HUES48 (cell line): Measurements from ENCODE around the gene RAB42.
A peak's percentile ranks its signal among the peaks of the same experiment; 100 is the strongest.
"Not testable (repeated sequence)": the region's sequence is repeated elsewhere in the genome, so short reads cannot be mapped to it uniquely, and the experiment has no call there.

Experiments used
- H3K27ac ChIP-seq: one replicate; pipeline ENCODE4 v1.7.0; 2013; ENCODE audit warnings: low read depth, low read length, inconsistent platforms
- H3K27me3 ChIP-seq: 2 replicates; pipeline ENCODE4 v1.6.1; 2013; ENCODE audit warnings: mild to moderate bottlenecking, low read length; ENCODE audit not compliant: control insufficient read depth, insufficient read depth
- H3K36me3 ChIP-seq: 2 replicates; pipeline ENCODE4 v1.6.1; 2013; ENCODE audit warnings: low read length; ENCODE audit not compliant: control insufficient read depth, insufficient read depth
- H3K4me1 ChIP-seq: 2 replicates; pipeline ENCODE4 v1.6.1; 2013; ENCODE audit warnings: mild to moderate bottlenecking, low read length; ENCODE audit not compliant: control insufficient read depth, insufficient read depth
- H3K4me3 ChIP-seq: 2 replicates; pipeline ENCODE4 v1.5.1; 2013; ENCODE audit warnings: mild to moderate bottlenecking, low read depth, low read length
- H3K9ac ChIP-seq: 2 replicates; pipeline ENCODE4 v1.6.1; 2013; ENCODE audit warnings: mild to moderate bottlenecking, low read depth, low read length, moderate library complexity
- H3K9me3 ChIP-seq: 2 replicates; pipeline ENCODE4 v1.6.1; 2013; ENCODE audit warnings: low read length; ENCODE audit not compliant: control insufficient read depth, insufficient read depth

Gene RAB42

GRCh38 chr1:28586585-28587391, 5.3 kb upstream of the RAB42 start:
- not testable (repeated sequence) for H3K36me3 ChIP-seq, H3K9me3 ChIP-seq, H3K27me3 ChIP-seq, H3K27ac ChIP-seq, H3K4me1 ChIP-seq, H3K4me3 ChIP-seq, H3K9ac ChIP-seq

DNA sequence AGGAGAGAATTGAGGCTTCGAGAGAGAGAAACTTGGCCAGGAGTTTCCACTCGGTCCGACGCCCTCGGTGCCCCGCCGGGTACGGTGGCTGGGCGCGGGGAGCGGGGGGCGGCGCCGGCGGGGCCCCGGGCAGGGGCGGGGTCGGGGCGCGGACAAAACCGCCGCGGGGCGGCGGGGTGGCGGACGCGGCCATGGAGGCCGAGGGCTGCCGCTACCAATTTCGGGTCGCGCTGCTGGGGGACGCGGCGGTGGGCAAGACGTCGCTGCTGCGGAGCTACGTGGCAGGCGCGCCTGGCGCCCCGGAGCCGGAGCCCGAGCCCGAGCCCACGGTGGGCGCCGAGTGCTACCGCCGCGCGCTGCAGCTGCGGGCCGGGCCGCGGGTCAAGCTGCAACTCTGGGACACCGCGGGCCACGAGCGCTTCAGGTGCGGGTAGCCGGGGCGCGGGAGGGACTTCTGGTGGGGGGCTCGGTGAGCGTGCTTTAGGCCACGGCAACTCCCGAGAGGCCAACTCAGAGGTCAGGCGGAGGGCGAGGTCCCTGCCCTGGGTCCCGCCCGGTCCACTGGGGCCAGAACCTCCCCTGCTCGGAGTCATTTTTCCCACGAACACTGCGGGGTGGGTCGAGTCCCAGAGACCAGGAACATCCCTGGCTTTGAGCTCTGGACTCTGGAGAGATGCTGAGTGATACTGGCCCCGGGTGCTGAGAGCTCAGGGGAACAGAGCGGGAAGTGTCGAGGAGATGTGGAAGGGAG, 431 bp downstream of the RAB42 start:
- peaks cover 23% of the 10 kb centered on the region; the same call in 1 of the 2 replicates for H3K4me1 ChIP-seq

DNA sequence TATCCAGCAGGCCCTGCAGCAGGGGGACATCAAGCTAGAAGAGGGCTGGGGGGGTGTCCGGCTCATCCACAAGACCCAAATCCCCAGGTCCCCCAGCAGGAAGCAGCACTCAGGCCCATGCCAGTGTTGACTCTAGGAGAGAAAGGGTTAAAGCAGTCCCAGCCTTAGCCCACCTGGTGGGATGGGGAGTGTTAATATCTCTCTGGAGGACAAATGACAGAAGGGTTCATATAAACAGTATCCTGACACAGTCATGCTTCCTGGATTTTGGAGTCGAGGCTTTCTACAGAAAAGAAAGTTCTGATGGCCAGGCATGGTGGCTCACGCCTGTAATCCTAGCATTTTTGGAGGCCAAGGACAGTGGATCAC, 1.9 kb downstream of the RAB42 start:
- H3K27ac ChIP-seq, H3K9ac ChIP-seq, H3K36me3 ChIP-seq, H3K9me3 ChIP-seq, H3K4me3 ChIP-seq, H3K27me3 ChIP-seq: not testable (repeated sequence)
- peaks cover 25% of the 10 kb centered on the region; the same call in 1 of the 2 replicates for H3K4me1 ChIP-seq

More for the DNA sequence above, 431 bp downstream of the RAB42 start:
- H3K9me3 ChIP-seq, result no peaks in the 10 kb centered on the region
- H3K9ac ChIP-seq, result no peak overlapping the region; the same call in 1 of the 2 replicates
- peak overlapping the region; percentile 70 for H3K4me3 ChIP-seq
- no peak overlapping the region for H3K27ac ChIP-seq
- H3K36me3 ChIP-seq, result no peaks in the 10 kb centered on the region
- H3K27me3 ChIP-seq, result peaks cover 7% of the 10 kb centered on the region

- peaks cover 28% of the 10 kb centered on the region; the same call in 1 of the 2 replicates for H3K4me1 ChIP-seq
- not testable (repeated sequence) for H3K4me3 ChIP-seq, H3K9ac ChIP-seq, H3K27me3 ChIP-seq, H3K36me3 ChIP-seq, H3K9me3 ChIP-seq
- H3K27ac ChIP-seq, result peak overlapping the region; percentile 56
Observed at GRCh38 chr1:28594686-28595411, 2.8 kb downstream of the RAB42 start.

DNA sequence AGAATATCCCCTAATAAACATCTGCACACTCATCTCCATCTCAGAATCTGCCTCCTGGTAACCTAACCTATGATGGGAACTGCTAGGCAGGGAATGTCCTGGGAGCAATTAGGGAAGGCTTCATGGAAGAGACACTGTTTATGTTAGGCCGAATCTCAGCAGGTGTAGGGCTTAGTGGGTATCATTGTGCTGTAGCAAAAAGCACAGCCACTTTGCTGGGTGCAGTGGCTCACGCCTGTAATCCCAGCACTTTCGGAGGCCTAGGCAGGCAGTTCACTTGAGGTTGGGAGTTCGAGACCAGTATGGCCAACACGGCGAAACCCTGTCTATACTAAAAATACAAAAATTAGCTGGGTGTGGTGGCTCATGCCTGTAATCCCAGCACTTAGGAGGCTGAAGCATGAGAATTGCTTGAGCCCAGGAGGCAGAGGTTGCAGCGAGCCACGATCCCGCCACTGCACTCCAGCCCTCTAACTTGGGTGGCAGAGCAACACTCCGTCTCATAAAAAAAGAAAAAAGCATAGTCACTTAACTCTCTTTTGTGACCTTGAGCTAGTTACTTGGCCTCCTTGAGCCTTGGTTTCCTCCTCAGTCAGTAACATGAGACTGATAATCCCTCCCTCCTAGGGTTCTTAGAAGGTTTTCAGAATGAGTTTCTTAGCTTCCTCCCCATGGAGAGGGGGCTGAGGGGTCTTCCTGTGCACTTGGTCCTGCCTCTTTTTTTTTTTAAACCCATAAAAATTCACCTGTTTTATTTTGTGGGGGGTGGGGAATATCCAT, 3.5 kb downstream of the RAB42 start:
- Histone ChIP-seq H3K27ac (peak overlapping the region; percentile 56), H3K9ac (peak overlapping the region; percentile 3; the same call in 1 of the 2 replicates), H3K4me1 (peaks cover 28% of the 10 kb centered on the region; the same call in 1 of the 2 replicates), H3K9me3 (no peaks in the 10 kb centered on the region), H3K27me3 (peaks cover 7% of the 10 kb centered on the region), H3K36me3 (no peaks in the 10 kb centered on the region), H3K4me3 (no peak overlapping the region)

DNA sequence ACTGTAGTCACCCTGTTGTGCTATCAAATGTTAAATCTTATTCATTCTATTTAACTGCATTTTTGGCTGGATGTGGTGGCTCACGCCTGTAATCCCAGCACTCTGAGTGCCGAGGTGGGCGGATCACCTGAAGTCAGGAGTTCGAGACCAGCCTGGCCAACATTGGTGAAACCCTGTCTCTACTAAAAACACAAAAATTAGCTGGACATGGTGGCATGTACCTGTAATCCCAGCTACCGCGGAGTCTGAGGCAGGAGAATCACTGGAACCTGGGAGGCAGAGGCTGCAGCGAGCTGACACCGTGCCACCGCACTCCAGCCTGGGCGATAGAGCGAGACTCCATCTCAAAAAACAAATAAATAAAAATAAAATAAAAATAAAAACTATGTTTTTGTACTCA, 4.2 kb downstream of the RAB42 start:
- not testable (repeated sequence) for H3K36me3 ChIP-seq, H3K4me3 ChIP-seq, H3K9me3 ChIP-seq, H3K9ac ChIP-seq, H3K27me3 ChIP-seq
- Histone ChIP-seq H3K4me1 (peaks cover 28% of the 10 kb centered on the region; the same call in 1 of the 2 replicates), H3K27ac (peak overlapping the region; percentile 56)

GRCh38 chr1:28601696-28602095, 9.6 kb downstream of the RAB42 start:
- Histone ChIP-seq H3K27ac (no peak overlapping the region), H3K4me3 (no peak overlapping the region), H3K36me3 (peaks cover 42% of the 10 kb centered on the region), H3K27me3 (no peaks in the 10 kb centered on the region), H3K9ac (no peak overlapping the region), H3K9me3 (no peaks in the 10 kb centered on the region), H3K4me1 (peaks cover 12% of the 10 kb centered on the region; the same call in 1 of the 2 replicates)

GRCh38 chr1:28602536-28603439, 10.7 kb downstream of the RAB42 start:
- no peak overlapping the region for H3K4me3 ChIP-seq
- H3K27ac ChIP-seq, result no peak overlapping the region
- H3K27me3 ChIP-seq, result no peaks in the 10 kb centered on the region
- peaks cover 12% of the 10 kb centered on the region; the same call in 1 of the 2 replicates for H3K4me1 ChIP-seq
- no peaks in the 10 kb centered on the region for H3K9me3 ChIP-seq
- no peak overlapping the region for H3K9ac ChIP-seq
- H3K36me3 ChIP-seq, result peaks cover 51% of the 10 kb centered on the region

GRCh38 chr1:28604411-28604810, 12.3 kb downstream of the RAB42 start:
- no peaks in the 10 kb centered on the region for H3K9me3 ChIP-seq
- H3K4me1 ChIP-seq, result 0 out of 2 replicates have a peak, but pooled peaks cover 7% of the 10 kb centered on the region
- no peaks in the 10 kb centered on the region for H3K27me3 ChIP-seq
- peaks cover 52% of the 10 kb centered on the region for H3K36me3 ChIP-seq
- H3K27ac ChIP-seq, result no peak overlapping the region
- no peak overlapping the region for H3K4me3 ChIP-seq
- H3K9ac ChIP-seq, result no peak overlapping the region
